ENCODE results near the gene ARL2BP.
"Not testable (repeated sequence)": the region's sequence is repeated elsewhere in the genome, so short reads cannot be mapped to it uniquely, and the experiment has no call there.

The ARL2BP gene

DNA sequence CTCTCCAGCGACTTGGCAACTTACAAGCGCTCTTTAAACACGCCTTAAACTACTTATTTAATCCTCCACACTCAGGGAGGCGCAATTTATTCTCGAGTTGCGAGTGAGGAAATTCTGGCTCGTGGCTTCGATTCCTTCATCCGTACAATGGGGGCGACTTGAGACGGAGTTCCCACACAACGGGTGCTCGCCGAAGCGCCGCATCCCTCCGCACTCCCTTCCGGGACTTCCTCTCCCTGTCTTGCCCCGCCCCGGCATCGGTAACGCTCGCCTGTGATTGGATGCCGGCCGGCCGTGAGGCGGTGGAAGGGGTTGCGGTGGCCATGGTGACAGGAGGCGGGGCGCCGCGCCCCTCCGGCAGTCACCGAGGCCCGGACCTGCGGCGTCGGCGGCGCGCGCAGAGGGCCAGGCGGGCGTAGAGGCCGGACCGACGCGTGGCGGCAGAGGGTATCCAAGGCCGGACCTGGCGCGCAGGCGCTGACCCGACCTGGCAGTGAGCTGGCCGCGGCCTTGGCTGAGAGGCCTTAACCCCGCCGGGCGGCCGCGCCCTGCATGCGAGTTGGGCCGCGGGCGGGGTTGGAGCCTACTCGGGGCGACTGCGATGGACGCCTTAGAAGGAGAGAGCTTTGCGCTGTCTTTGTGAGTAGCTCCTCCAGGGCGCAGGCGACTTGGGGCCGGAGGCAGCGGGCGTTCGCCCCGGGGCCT, at the start of gene ARL2BP:
Gene ARL2BP, plus strand, starts transcription at position 493 of the 705 bp plus-strand sequence. Its CDS starts 109 bp downstream, at position 602.
- DNase-seq = peak; percentile 84 to 93

DNA sequence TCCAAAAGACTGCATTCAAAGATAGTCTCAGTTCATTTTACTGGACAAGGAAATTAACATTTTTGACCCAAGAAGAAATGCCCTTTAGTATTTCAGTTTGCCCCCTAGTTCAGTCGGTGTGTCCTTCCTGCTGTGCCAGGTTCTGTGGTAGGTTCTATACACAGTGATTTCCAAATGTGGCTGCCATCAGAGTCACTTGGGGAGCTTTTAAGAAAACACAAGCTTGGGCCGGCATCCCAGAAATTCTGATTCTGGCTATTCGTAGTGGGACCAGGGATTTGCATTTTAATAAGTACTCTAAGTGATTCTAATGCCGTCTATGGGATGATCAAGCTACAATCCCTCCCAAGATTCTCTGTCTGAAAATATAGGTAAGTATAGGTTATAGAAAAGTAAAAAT, 48.8 kb upstream of the ARL2BP start:
- DNase-seq = no peak

DNA sequence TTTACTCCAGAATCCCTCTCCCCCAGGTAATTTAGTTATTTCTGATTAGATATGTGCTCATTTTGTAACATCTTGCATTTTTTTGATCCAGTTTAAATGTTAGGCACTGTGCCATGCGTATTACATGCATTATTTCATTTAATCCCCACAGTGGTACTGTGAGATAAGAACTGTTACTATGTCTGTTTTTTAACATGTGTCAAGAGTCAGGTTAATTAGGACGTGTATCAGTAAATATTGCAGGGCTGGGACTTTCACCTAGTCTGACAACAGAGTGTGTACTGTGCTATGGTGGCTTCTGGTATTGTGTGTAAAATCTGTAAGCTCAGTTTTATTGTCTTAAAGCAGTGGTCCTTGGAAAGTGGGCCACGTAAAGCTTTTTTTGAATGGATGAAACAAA, 48.3 kb upstream of the ARL2BP start:
- no peak for DNase-seq

DNA sequence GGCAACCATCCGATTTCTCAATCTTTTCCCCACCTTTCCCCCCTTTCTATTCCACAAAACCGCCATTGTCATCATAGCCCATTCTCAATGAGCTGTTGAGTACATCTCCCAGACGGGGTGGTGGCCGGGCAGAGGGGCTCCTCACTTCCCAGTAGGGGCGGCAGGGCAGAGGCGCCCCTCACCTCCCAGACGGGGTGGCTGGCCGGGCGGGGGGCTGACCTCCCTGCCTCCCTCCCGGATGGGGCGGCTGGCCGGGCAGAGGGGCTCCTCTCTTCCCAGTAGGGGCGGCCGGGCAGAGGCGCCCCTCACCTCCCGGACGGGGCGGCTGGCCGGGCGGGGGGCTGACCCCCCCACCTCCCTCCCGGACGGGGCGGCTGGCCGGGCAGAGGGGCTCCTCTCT, 44.7 kb upstream of the ARL2BP start:
- not testable (repeated sequence) for DNase-seq

DNA sequence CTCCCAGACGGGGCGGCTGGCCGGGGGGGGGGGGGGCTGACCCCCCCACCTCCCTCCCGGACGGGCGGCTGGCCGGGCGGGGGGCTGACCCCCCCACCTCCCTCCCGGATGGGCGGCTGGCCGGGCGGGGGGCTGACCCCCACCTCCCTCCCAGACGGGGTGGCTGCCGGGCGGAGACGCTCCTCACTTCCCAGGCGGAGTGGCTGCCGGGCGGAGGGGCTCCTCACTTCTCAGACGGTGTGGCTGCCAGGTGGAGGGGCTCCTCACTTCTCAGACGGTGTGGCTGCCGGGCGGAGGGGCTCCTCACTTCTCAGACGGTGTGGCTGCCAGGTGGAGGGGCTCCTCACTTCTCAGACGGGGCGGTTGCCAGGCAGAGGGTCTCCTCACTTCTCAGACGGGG, 44.1 kb upstream of the ARL2BP start:
- not testable (repeated sequence) for DNase-seq

DNA sequence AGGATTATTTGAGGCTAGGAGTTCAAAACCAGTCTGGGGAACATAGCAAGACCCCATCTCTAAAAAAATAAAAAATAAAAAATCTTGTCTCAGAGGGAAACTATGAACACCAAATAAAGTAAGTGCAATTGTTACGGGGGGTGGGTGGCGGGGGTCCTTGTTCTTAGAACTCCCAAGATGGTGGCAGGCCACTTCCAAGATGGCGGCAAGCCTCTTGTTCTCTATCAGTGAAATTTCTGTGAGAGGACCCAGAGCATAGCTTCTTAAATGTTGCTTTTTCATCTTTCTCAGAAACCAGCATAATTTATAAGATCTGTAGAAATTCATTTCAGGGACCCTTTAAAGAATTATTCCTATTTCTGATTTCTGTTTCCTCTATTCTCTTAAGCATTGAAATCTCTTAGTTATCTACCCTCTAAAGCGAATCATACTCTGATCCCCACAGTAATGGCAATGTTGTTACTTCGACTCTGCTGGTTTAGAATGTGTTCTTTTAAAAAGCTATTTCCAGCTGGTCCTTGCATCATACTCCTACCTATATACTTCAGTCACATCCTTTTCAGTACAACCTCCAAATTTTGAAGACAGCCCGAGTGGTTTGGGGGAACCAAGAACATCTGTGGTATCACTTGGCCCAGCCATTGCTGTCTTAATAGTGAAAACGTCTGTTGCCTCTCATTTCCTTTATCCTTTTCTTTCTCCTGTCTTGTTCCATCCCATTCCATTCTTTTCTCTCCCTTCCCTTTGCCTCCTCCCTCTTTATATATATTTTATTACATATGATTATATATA, 42.8 kb upstream of the ARL2BP start:
- DNase-seq = no peak

DNA sequence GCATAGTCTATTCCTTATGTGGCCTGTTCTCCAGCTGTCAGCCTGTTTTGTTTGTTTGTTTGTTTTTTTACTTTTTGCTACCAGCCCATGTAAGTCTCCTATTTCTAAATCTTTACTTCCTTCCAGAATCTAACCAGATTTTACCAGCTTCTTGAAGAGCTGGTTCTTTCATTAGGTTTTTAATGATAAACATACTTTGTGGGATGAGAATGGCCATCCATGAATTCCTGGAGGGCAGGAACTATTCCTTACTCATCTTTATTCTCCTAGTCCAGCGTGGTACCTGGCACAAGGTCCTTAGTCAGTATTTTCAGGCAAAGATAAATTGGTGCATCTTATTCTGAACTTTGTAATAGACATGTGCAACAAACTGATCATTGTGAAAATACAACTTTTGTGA, 41.6 kb upstream of the ARL2BP start:
- no peak for DNase-seq

DNA sequence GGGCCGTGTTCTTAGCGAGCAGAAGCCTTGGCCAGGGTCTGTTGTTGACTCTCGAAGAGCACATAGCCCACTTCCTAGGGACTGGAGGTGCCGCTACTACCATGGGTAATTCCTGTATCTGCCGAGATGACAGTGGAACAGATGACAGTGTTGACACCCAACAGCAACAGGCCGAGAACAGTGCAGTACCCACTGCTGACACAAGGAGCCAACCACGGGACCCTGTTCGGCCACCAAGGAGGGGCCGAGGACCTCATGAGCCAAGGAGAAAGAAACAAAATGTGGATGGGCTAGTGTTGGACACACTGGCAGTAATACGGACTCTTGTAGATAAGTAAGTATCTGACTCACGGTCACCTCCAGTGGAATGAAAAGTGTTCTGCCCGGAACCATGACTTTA, 40.4 kb upstream of the ARL2BP start:
- no peak for DNase-seq

DNA sequence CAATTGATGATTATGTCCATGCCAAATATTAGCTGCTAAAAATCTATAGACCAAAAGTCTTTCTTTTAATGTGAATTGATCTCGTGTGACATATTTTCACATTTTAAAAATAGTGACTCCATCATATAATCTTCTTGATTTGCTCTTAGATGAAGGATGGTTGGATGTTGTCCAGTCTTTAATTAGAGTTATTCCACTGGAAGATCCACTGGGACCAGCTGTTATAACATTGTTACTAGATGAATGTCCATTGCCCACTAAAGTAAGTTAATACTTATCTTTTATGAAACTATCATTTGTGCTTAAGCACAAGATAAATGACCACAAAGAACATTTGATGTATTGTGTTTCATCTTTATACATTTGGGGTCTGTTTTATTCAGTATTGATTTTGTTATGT, 36.1 kb upstream of the ARL2BP start:
- DNase-seq = no peak

DNA sequence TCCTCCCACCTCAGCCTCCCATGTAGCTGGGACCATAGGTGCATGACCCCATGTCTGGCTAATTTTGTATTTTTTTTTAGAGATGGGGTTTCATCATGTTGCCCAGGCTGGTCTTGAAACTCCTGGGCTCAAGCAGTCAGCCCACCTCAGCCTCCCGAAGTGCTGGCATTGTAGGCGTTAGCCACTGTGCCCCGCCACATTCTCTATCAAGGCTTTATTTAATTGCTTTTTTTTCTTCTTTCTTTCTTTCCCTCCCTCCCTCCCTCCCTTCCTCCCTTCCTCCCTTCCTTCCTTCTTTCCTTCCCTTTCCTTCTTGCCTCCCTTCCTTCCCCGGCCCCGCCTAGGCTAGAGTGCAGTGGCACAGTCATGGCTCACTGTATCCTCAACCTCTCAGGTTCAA, 35.3 kb upstream of the ARL2BP start:
- no peak for DNase-seq

DNA sequence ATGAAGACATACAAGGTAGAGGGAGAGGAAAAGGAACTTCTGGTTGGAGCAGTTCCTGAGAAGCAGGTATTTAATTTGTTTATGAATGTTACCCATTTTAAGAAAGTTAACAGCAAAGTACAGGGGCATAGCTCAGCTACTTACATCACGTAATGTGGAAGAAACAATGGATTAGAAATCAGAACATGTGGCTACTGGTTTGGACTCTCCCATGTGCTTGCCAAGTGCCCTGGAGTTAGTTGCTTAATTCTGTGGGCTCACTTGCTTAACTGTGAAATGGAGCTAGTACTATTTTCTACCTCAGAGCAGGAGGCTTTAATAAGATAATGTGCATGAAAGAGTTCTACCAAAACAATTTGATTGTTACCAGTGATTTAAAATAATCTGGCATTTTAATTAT, 31.6 kb upstream of the ARL2BP start:
- no peak for DNase-seq

DNA sequence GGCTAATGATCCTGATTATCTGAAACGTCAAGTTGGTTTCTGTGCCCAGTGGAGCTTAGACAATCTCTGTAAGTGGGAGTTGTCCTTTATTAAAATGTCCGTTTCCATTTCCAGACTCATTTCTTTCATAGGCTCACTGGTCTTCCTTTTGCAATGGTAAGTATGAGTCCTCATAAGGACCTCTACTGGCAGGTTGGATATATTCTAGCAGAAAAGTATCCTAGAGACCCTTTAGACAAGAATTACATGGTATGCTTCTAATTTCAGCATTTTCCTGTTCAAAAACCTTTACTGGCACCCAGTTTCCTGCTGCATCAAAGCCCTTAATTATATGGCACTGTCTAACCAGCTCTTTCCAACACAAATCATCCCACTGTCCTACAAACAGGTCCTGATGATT, 28.1 kb upstream of the ARL2BP start:
- DNase-seq = no peak

DNA sequence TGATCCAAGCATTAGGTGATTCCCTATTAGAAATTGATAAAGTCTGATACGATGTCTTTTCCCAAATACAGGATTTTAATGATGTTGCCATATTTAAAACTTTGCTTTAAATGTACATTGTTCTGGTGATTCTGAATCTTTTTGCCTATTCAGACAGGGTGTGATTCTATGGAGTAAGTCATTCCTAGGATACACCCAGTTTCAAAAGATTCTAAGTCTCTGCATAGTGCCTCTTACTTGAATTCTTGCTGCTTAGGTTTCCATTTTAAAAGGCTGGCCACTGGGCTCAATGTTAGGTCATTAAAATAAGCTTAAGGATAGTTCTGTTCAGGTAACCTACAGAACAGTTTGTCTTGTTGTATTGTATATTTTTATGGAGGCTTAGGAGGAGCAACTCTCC, 22.0 kb upstream of the ARL2BP start:
- DNase-seq = no peak

DNA sequence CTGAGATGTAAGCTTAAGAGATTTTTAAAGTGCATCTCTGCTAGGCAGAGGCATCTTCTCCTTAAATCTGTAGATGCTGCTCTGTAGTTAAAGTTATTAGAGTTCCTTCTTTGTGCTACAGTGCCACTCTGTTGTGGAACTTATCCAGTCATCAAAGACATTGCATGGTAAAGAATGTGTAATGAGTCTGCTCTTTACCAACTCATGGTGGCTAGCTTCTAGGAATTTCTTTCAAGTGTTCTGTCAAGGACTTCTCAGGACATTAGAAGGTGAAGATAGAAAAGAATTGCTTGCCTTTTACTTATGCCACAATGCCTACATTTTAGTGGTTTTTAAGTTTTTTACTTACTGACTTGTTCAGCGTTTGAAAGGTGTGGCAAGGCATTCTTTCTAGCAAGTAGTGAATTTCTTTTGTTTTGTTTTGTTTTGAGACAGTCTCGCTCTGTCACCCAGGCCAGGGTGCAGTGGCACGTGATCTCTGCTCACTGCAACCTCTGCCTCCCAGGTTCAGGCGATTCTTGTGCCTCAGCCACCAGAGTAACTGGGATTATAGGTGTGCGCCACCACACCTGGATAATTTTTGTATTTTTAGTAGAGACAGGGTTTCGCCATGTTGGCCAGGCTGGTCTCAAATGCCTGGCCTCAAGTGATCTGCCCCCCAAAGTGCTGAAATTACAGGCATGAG, 20.3 kb upstream of the ARL2BP start:
- no peak for DNase-seq

DNA sequence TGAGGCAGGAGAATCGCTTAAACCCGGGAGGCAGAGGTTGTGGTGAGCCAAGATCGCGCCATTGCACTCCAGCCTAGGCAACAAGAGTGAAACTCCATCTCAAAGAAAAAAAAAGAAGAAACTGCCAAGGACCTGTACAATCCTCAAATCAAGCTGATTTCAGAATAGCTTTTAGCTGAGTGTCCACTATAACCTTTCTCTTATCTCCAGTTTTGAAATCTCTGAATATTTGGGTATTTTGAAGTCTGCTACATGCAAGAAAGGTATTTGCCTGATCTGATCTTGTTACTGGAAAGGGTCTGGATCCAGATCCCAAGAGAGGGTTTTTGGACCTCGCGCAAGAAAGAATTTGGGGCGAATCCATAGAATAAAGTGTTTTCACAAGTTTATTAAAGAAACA, 19.1 kb upstream of the ARL2BP start:
- no peak for DNase-seq

DNA sequence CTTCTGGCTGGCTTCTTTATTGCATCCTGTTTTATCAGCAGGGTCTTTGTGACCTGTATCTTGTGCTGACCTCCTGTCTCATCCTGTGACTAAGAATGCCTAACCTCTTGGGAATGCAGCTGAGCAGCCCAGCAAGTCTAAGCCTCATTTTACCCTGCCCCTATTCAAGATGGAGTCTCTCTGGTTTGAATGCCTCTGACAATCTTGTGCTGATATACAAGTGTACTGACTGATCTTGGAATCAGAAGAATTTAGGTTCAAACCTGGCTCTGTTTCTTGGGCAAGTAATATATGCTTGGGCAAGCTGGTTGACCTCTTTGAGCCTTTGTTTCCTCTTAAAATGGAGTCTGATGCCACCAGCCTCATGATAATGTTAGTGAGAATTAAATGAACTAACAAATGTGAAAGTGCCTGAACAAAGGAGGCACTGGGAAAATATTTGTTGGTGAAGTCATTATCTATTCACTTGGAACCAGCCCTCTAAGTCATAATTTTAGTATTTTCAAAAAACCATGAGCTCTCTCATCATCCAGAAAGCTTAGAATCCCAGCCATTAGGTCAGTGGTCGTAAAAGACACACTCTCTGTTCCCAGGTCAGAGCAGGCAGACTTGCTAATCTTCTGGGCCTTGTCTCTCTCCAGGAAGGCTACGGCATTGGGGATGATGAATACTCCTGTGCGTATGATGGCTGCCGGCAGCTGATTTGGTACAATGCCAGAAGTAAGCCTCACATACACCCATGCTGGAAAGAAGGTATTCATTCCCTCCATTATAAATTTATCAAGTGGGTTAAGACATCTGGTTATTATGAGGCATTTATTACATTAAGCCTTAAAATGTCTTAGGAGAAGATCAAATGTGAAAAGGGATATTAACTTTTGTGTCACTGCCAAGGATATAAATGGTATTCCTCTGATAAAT, 18.1 kb upstream of the ARL2BP start:
- no peak for DNase-seq

DNA sequence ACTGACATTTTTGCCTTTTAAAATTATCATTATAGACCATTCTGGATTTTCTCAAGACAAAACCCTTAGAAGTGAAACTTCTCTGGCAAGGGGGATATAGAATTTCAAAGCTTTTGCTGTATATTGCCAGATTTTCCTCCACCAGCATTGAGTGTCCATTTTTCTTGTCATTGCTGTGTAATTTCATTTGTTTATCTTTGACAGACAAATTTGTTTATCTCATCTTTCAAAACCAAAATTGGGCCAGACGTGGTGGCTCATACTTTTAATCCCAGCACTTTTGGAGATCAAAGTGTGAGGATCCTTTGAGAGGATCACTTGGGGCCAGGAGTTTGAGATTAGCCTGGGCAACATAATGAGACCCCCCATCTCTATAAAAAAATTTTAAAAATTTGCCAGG, 16.0 kb upstream of the ARL2BP start:
- DNase-seq = no peak

DNA sequence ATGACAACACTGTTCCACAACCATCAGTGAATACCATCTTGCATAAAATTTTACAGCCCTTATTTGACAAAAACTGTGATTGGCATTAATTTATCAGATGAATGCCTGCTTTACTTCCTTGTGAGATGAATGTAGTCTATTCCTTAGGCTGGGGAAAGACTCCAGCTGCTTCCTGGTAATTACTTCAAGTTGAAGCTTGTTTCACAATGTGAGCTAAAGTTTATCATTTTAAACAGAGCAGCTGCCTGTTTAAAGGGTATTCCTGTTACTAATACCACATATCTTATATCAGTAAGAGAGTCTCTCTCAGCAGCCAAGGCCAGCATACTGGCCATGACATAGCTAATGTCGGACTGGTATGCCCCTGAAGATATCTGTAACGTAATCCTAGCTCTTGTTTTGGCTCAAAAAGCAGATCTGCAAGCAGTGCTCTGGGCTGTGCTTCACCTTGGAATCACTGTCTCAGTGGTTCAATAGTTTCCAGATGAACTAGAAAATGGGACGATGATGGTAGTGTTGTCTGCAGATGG, 13.2 kb upstream of the ARL2BP start:
- DNase-seq = no peak

DNA sequence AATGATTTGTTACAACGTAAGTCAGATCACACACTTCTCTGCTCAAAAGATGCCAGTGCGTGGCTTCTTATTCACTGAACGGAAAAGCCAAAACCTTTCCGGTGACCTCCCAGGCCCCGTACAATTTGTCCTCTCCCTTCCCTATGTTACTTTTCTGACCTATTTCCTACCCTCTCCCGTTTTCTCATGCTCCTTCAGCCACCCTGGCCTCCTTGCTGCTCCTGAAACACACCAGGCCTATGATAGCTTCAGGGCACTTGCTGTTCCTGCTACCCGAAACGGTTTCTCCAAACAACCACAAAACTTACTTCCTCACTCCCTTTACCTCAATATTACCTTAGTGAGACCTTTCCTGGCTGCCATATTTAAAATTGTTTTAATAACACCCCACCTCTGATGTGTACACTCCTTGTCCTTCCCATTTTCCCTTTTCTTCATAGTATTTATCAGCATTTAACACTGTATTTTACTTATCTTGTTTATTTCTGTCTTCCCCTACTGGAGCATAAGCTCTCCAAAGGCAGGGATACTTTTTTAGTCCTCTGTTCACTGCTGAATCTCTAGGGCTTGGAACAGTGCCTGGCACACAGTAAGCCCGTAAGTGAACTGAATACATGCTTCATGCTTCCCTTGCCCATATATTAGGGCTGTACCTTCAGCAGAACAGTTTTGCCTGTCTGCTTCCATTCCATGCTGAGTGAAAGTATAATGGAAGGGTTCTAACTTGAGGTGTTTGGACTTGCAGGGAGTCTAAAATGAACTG, 10.9 kb upstream of the ARL2BP start:
- no peak for DNase-seq

DNA sequence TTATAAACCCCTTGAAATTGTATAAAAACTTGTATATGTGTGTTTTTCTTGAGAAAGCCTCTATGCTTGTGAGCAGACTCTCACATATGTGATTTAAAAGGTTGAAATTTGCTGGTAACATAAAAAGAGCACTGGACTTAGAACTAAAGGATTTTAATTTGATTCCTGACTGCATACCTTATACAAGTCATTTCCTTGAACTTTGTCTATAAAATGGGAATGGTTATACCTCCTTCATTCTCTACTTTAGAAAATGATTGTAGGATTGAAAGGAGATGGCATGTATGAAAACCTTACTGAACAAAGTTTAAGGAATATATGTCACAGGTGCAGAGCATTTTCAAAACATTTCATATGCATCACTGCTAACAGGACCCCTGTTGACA, 10.4 kb upstream of the ARL2BP start:
- DNase-seq = no peak

DNA sequence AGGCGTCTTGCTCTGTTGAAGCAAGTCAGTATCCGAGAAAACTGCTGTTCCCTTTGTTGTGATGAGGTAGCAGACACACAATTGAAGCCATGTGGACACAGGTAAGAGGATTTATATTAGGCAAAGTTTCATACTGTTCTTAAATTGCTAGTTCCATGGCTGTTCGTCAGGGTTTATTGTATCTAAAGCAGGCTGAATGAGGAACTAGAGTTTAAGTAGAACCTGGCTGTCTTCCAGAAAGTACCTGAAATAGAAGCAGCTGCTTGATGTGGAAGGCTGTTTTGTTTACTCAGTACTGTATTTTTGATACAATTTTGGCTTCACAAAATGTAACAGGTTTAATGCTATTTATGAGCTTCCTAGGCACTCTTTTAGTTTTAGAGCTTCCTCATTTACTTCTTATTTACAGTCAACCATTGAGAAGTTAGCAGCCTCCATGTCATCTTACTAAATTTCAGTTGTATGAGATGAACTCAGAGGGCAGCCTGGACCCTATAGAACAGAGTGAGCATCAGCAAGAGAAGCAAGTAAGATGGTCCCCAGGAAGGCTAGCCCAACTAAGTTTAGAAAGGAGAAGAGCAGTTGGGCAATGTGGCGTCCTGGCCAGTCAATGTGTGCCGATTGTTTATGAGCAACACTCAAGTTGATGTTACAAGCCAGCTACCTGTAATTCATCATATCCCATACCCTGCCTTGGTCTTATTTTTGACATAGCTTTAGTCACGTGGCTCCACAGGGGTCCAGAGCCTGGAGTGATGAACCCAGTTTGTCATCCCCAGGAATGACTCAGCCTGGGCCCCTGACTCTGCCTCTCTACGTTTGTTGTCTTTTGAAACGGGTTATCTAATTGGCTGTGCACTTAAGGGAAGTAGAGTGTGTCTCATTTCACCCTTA, 9.7 kb upstream of the ARL2BP start:
- no peak for DNase-seq
